NCI-H1694 (cell line): Measurements from ENCODE around the gene TBC1D3B.
"Not testable (repeated sequence)": the region's sequence is repeated elsewhere in the genome, so short reads cannot be mapped to it uniquely, and the experiment has no call there.

Experiments
- DNase-seq: peaks from one replicate; lab custom pipeline; 2025; lab: John Stamatoyannopoulos, UW

TBC1D3B gene

DNA sequence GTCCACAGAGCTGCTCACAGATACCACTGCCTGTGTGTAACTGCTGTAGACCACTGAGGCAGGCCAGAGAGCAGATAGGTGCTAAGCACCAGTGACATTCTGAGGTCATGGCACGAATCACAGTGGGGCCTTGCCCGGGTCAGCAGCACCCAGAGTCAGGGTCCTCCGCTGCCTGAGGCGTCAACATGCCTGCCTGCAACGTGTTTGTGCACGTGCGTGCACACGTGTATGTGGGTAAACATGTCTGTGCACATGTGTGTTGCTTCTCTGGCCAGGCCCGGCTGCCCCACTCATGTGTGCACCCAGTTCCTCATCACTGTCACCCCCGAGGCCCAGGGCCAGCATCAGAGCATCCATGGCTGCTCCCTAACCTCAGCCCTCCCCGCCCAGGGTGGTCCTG is at the start of gene TBC1D3B:
TBC1D3B (minus strand) TSS at position 101 of the 400 bp plus-strand sequence. CDS start 1,586 bp downstream, outside the sequence.
- not testable (repeated sequence) for DNase-seq

DNA sequence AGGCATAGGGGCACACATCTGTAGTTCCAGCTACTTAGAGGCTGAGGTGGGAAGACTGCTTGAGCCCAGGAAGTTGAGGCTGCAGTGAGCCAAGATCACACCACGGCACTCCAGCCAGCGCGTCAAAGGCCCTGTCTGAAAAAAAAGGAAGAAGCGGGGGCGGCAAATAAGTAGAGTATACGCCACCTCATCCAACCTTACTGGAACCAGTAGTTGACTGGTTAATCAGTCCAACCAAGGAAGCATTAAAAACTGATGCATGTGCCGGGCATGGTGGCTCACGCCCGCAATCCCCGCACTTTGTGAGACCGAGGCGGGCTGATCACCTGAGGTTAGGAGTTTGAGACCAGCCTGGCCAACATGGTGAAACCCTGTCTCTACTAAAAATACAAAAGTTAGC is 46.5 kb upstream of the TBC1D3B start:
- DNase-seq = not testable (repeated sequence)

DNA sequence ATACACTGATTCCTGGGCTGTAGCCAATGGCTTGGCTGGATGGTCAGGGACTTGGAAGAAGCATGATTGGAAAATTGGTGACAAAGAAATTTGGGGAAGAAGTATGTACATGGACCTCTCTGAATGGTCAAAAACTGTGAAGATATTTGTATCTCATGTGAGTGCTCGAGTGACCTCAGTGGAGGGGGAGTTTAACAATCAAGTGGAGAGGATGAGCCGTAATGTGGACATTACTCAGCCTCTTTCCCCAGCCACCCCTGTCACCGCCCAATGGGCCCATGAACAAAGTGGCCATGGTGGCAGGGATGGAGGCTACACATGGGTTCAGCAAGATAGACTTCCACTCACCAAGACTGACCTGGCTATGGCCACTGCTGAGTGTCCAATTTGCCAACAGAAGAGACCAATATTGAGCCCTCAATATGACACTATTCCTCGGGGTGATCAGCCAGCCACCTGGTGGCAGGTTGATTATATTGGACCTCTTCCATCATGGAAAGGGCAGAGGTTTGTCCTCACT is 45.2 kb upstream of the TBC1D3B start:
- DNase-seq = not testable (repeated sequence)

DNA sequence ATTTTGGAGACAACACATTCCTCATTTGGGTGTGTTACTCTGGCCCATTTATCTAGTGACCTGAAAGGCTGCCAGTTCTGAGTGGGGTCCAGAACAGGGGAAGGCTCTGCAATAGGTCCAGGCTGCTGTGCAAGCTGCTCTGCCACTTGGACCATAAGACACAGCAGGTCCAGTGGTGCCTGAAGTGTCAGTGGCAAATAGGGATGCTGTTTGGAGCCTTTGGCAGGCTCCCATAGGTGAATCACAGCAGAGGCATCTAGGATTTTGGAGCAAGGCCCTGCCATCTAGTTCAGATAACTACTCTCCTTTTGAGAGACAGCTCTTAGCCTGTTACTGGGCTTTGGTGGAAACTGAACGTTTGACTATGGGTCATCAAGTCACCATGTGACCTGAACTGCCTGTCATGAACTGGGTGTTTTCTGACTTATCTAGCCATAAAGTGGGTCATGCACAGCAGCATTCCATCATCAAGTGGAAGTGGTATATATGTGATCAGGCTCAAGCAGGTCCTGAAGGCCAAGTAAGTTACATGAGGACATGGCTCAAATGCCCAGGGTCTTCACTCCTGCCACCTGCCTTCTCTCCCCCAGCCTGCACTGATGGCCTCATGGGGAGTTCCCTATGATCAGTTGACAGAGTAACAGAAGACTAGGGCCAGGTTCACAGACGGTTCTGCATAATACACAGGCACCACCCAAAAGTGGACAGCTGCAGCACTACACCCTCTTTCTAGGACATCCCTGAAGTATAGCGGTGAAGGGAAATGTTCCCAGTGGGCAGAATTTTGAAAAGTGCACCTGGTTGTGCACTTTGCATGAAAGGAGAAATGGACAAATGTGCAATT is 44.5 kb upstream of the TBC1D3B start:
- DNase-seq = not testable (repeated sequence)

DNA sequence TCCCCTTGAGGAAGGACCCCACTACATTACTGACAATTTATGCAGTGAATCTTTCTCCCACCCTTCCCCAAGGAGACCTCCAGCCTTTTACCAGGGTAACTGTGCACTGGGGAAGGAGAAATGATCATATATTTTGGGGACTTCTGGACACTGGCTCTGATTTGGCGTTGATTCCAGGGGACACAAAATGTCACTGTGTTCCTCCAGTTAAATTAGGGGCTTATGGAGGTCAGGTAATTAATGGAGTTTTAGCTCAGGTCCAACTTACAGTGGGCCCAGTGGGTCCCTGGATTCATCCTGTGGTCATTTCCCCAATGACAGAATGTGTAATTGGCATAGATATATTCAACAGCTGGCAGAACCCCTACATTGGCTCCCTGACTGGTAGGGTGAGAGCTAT is 43.1 kb upstream of the TBC1D3B start:
- not testable (repeated sequence) for DNase-seq

DNA sequence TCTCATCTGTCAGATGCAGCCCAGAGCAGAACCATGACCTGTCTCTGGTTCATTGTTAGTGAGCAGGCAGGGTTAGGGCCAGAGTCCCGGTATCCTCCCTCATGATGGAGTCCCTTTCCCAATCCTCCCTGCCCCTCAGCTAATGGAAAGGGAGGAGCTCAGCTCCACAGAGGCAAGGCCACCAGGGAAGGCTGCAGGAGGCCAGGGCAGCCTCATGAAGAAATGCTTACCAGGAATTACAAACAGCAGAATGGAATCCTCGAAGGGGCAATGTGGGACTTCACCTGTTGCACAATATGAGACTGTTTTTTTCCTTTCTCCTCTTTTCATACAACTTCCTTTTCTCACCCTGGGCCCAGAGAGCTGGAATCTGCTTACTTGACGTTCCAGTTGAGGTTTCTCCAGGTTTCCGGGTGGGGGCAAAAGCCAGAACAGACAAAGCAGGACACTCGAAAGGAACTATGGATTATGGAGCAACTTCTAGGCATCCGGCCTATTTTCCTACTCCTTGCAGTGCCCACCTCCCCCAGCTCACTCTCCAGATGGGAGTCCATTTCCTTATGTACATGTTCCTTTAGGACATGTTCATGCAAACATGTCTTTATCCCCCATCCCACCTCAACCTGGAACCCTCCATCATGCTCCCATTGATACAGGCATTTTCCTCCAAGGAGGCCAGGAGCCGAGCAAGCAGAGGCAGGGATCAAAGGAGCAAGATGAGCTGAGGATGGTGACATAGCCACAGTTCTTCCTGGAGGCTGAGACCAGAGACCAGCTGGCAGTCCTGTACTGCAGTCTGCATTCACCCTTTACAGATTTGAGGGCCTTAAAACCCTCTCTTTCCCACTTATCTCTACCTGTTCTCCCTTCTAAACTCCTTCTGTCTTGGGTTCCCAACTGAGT is 39.2 kb upstream of the TBC1D3B start:
- not testable (repeated sequence) for DNase-seq

DNA sequence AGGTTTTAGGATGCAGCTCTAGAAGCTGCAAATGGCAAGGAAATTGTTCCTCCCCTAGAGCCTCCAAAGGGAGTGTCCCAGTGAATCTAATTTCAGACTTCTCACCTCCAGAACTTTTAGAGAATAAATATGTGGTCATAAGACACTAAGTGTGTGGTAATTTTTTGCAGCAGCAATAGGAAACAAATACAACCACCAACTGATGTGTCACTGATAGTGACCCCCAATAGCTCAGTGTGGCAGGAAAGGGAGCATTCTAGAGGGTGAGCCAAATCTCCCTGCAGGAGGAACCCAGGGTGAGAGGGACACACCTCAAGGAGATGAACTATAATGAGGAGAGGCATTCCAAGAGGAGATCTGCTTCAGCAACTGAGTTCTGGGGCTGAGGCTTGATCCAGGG is 38.5 kb upstream of the TBC1D3B start:
- no peak for DNase-seq

DNA sequence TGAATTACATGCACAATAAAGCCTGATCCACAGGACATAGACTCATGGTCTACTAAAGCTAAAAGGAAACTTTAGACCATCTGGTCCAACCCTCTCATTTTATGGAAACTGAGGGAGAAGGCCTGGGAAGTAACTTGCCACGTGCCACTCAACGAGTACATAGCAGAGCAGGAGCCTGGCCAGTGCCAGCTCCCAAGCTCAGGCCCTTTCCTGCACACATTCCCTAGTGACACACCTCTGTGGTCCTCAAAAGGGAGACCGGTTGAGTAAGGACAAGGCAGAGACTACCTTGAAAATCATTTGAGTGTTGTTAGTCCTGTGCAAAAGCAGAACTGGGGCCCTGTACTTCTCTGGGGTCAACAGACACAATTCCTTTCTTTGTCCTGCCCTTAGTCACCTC is 37.3 kb upstream of the TBC1D3B start:
- no peak for DNase-seq

DNA sequence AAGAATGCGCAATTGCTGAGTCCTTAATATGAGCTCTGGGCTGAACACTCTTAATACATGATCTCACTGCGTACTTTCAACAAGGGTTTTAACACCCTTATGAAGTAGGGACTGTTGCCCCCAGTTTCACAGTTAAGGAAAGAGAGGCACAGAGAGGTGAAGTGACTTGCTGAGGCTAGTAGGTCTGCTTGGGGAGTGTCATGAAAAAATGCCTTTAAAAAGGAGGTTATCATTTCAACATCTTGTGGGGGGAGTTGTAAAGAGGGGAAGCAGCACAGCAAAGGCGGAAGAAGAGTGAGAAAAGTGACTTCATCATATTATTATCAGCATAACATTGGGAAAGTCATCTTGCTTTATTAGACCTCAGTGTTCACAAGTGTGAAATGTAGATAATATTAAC is 36.5 kb upstream of the TBC1D3B start:
- DNase-seq = no peak

DNA sequence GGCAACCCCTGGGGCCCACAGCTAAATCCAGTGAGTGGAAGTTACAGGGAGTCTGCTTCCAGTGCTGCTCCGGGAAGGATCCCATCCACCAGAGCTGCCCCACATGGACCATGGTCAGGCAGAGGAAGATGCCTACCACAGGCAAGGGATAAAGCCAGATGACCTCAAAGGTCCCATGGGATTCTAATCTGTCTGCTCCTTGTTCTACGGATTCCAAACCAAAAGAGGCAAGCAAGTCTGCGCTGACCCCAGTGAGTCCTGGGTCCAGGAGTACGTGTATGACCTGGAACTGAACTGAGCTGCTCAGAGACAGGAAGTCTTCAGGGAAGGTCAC is 35.8 kb upstream of the TBC1D3B start:
- no peak for DNase-seq

DNA sequence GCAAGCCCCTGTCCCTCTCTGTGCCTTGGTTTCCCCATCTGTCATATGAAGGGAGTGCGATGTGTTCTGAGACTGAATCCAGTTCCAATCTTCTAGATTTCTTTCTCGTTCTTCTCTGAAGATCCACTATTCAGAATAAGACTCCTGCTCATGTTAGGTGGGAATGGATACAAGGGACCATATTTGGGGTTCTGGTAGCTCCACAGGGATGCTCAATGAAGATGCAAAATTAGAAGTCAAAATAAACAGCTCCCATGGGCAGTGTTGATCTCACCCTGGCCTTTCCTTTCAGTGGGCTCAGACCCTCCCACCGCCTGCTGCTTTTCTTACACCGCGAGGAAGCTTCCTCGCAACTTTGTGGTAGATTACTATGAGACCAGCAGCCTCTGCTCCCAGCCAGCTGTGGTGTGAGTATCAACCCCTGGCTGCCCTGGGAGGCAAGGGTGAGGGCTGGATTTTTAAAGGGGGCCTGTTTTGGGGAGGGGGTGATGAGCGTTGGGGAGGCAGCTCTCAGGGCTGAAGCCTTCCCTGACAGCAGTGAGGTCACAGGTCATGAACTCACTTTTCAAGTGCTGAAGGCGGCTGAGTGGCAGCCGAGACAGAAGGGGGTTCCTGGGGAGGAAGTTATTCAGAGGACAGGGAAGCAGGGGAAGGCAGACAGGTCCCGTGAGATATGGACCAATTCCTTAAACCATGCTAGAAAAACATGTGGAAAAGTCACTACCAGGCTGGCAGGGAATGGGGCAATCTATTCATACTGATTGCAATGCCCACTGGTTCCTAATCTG is 35.2 kb upstream of the TBC1D3B start:
- DNase-seq = not testable (repeated sequence)

DNA sequence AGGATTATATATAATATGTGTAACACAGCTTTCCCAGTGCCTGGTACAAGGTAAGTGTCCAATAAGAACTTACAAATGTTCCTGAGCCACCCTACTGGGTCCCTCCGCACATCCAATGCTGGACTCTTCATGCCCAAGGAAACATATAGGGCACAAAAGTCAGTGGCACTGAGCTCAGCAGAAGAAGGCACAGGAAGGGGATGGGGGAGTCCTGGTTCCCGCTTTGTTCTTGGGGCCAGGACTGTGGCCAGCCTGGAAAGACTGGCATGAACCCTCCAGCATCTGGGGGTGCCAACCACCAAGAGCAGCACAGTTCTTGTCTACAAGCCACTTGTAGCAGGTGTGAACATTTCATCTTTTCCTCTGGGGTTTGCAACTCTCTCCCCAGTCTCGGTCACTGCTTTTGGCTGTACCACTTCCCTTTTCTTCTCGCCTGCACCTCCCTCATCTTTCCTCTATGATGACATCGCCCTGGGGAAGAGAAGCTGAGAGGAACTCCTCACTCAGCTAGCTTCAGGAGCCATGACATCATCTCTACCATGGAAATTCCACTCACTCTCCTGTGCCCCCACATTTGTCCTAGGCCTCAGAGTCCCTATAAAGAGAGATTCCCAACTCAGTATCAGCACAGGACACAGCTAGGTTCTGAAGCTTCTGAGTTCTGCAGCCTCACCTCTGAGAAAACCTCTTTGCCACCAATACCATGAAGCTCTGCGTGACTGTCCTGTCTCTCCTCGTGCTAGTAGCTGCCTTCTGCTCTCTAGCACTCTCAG is 34.2 kb upstream of the TBC1D3B start, which contains the start of gene CCL4L2:
CCL4L2 (plus strand) TSS at position 625 of the 773 bp plus-strand sequence.
- not testable (repeated sequence) for DNase-seq

DNA sequence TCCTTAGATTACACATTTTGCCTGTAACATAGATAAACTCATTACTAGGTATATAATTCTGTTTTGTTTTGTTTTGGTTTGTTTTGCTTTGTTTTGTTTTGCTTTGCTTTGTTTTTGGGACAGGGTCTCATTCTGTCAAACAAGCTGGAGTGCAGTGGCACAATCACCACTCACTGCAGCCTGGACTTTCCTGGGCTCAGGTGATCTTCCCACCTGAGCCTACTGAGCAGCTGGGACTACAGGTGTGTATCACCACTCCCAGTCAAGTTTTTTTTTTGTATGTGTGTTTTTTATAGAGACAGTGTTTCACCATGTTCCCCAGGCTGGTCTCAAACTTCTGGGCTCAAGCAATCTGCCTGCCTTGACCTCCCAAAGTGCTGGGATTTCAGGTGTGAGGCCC is 33.1 kb upstream of the TBC1D3B start:
- no peak for DNase-seq

DNA sequence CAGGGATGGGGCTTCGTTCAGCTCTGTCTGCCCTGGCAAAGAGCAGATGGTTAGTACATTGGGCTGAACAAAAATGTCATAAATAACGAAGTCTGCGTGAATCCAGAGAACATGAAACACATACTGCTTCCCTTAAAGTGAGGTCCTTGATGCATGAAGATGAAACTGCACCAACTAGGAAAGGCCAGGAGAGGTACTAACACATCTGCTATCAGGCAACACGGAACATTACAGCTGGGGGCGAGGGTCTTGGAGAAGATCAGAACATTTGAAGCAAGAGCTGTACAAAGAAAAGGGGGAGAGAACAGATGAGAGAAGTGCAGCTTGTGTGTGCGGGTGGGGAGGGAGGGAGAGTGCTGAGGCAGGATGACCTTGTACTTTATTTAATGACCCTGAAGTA is 30.9 kb upstream of the TBC1D3B start:
- not testable (repeated sequence) for DNase-seq

DNA sequence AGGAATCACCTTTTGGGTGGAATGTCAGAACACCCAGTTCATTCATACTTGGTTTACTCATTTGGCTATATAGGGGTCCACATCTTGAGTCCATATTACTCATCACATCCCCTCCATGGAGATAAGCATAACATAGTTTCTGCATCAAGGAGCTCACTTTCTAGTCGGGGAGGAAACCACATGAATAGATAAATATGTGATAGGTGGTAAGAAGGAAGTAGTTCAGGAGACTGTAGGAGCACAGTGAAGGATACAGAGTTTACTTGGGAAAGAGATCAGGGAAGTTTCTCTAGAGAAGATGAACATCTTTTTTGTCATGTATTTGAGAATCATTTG is 30.0 kb upstream of the TBC1D3B start:
- not testable (repeated sequence) for DNase-seq

DNA sequence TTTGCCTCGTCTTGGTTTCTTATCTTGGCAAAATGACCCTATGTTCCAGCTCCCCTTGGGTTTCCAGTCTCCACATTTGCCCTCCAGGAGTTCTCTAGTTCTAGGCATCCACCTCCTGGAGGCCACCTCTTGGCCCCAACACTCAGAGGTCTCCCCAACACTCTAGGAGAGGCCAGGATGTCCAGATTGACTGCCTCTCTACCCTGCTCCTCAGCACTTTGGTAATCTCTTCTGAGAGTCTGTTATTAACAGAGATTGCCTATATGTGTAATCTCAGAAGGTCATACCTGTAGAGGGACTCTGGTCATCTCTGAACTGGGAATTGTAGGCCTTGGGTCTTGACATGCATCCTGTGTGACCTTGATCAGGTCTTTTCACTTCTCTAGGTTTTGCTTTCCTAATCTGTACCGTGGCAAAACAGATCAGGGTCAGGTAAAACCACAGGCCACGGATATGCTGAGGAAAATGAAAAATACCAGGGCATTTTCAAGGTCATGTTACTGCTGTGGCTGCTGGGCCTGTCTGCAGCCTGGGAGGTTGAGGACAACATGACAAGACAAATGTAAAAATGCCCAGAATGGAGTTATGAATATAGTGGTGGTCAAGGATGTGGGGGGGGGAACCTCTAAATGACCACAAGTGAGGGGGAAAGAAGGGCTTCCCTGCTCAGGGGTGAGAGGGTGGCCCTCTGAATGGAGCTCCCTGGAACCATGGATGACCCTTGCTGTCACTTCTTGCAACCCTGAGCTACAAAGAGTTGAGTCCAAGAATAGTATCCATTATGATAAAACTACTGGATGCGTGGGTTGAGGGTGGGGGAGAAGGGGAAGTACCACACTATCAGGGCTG is 29.4 kb upstream of the TBC1D3B start:
- no peak for DNase-seq

DNA sequence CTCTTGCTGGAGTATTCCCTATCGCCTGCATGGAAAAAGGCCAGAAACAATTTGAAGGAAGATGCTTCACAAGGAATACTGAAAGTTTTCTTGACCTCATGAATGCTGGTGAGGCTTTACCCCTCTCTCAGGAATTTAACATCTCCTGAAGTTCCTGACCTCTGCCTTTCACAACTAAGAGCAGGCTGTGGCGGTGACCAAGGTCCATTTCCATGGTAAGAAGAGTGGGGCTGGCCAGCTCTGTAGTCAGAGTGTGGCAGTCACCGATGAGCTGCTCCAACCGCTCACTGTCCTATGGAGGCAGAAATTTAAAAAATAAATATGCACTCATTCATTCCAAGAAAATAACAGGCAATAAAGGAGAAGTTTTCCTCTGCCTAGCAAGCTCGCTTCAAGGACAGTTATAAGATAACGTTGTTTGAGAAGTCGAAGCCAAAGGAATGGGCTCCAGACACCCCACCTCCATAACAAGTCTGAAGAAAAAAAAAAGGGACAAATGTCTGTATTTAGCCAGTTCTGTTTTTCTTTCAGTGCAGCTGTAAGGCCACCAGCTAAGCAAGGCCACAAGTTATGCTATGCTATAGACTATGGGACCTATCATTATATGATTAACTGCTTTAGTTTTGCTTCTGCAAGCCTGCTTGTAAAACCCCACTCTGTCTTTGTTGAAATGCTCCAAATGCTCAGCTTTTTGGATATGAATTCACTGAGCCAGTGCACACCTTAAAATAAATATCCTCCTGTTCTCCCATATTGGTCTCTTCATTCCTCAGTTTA is 28.5 kb upstream of the TBC1D3B start:
- DNase-seq = no peak

DNA sequence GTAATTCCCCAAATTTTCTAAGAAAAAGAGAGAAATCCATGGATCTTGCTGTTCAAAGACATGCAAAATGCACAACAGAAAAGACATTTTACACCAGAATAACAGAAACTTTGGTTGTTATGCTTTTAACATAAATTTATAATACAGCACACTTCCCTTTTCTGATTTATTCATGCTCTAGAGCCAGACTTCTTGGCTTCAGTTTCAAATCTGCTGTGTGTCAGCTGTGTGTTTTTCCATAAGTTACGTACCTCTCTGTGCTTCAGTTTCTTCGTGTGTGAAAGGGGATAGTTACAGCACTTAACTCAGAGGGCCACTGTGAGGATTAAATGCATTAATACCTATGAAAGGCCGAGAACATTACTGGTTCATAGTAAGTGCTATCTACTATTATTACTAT is 26.9 kb upstream of the TBC1D3B start:
- no peak for DNase-seq

DNA sequence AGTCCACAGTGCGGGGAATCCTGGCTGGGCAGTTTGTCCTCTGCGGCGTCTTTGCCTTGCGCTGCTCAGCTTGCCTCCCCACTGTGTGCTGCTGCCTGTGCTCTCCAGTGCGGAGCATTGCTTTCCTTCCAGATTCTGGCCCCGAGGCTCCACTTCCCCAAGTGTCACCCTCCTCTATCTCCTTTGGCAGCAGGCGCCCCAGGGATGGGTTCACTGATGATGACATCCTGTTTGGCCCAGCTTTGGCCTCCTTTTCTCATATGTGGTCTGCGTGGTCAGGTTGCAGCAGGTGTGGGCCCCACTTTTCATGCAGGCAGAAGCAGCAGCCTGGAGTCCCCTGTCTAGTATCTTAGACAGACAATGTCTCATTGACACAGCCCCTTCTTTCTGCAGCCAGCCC is 25.1 kb upstream of the TBC1D3B start:
- DNase-seq = not testable (repeated sequence)
